GM18867 (cell line): ENCODE results near the gene POF1B.

Source experiments
- ATAC-seq: cut with Tn5 transposase; IDR thresholded peaks from one replicate; pipeline ENCODE4 v1.9.1; 2021; ENCODE audit warnings: mild to moderate bottlenecking, moderate library complexity; ENCODE audit not compliant: unreplicated experiment

The POF1B gene

DNA sequence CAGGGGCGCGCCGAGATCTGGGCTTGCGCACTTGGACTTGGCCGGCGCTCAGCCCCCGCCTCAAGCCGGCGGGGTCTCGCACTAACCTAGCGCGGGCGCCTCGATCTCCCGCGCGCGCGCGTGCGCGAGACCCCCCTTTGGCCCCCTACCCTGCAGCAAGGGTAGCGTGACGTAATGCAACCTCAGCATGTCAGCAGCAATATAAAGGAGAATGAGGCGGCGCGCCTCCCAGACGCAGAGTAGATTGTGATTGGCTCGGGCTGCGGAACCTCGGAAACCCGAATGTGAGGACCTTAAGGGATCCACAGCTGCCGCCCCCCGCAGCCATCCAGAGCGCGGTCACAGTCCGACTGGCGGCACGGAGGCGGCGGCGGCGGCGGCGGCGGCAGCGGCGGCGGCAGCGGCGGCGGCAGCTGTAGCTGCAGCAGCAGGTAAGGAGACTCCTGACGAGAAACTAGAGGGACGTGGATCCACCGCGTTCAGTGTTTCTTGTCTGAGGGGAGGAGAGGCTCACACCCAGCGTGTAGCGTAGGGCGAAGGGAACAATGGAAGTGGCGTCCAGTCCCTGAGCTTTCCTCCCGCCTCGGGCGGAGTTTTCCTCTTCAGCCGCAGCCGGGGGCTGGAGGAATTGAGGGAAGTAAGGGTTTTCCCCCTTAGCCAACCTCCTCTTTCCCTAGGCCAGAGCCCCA, 135.6 kb downstream of the POF1B start, which contains the start of the genes SATL1 and ZNF711:
TSS of gene SATL1 (minus strand) at position 19 of the 689 bp plus-strand sequence. CDS start 134,811 bp downstream, outside the sequence.
TSS of gene ZNF711 (plus strand) at position 231 of the 689 bp plus-strand sequence. CDS start 3,582 bp downstream, outside the sequence.
- ATAC-seq = peak; percentile 58

DNA sequence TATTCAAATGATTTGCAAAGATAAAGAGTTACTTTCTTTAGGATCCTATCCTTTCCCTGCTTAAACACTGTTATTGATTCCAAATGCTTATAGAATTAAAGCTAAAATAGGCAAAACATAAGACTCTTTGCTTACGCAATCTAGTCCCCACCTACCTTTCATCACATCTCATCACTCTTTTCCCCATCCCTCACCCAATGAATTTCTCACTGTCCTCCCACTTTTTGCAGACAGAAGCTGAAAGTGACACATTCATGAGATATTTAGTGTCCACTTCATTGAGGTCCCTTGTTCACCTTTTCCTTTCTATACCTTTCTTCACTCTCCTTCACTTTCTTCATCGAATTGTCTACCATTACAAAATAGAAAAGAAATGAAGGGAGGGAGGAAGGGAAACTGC, 136.3 kb downstream of the POF1B start:
- no peak for ATAC-seq
